Islet precursor cell (in vitro differentiated cells): ENCODE measurements around the gene AGFG2.
"Not testable (repeated sequence)": the region's sequence is repeated elsewhere in the genome, so short reads cannot be mapped to it uniquely, and the experiment has no call there.

Source experiments
- DNase-seq: peaks from one replicate; pipeline ENCODE4 v3.0.0-alpha.2; 2018

Gene AGFG2

GRCh38 chr7:100521076-100521475 lies 17.9 kb upstream of the AGFG2 start:
- no peak for DNase-seq

- DNase-seq, result not testable (repeated sequence)
Measured at GRCh38 chr7:100521909-100522593, 17.0 kb upstream of the AGFG2 start.

- DNase-seq, result not testable (repeated sequence)
Measured at GRCh38 chr7:100523192-100523591, 15.8 kb upstream of the AGFG2 start.

- DNase-seq, result not testable (repeated sequence)
Measured at GRCh38 chr7:100528108-100528866, 10.7 kb upstream of the AGFG2 start.

- DNase-seq, result no peak
Measured at GRCh38 chr7:100532165-100533022, 6.6 kb upstream of the AGFG2 start.

- not testable (repeated sequence) for DNase-seq
Measured at GRCh38 chr7:100535982-100536381, 3.0 kb upstream of the AGFG2 start.

- not testable (repeated sequence) for DNase-seq
Measured at GRCh38 chr7:100536695-100537094, 2.3 kb upstream of the AGFG2 start.

- DNase-seq, result no peak
Measured at GRCh38 chr7:100538348-100538653, 702 bp upstream of the AGFG2 start.

- no peak for DNase-seq
Measured at GRCh38 chr7:100539436-100540006, 518 bp downstream of the AGFG2 start.

GRCh38 chr7:100540073-100540723 lies 1.2 kb downstream of the AGFG2 start:
- DNase-seq, result no peak

- DNase-seq, result not testable (repeated sequence)
Measured at GRCh38 chr7:100541309-100541708, 2.3 kb downstream of the AGFG2 start.

GRCh38 chr7:100543586-100543985 lies 4.6 kb downstream of the AGFG2 start:
- no peak for DNase-seq

- no peak for DNase-seq
Measured at GRCh38 chr7:100544386-100544785, 5.4 kb downstream of the AGFG2 start.

- DNase-seq, result no peak
Measured at GRCh38 chr7:100544967-100545359, 6.0 kb downstream of the AGFG2 start.

GRCh38 chr7:100545360-100546128 lies 6.5 kb downstream of the AGFG2 start:
- peak; percentile 96 for DNase-seq

- no peak for DNase-seq
Measured at GRCh38 chr7:100546129-100546925, 7.3 kb downstream of the AGFG2 start.

- no peak for DNase-seq
Measured at GRCh38 chr7:100546926-100547800, 8.2 kb downstream of the AGFG2 start.

GRCh38 chr7:100547872-100548271 lies 8.9 kb downstream of the AGFG2 start:
- no peak for DNase-seq

- not testable (repeated sequence) for DNase-seq
Measured at GRCh38 chr7:100548446-100548845, 9.4 kb downstream of the AGFG2 start.

GRCh38 chr7:100552532-100552931 lies 13.5 kb downstream of the AGFG2 start:
- DNase-seq, result no peak
